GM10266 (cell line): ENCODE data around the gene FIS1.
"Not testable (repeated sequence)": the region's sequence is repeated elsewhere in the genome, so short reads cannot be mapped to it uniquely, and the experiment has no call there.

Experiments used
- DNase-seq: peaks from one replicate; pipeline ENCODE4 v3.0.0; 2012; ENCODE audit errors: extremely low spot score
- CTCF ChIP-seq: IDR thresholded peaks from 2 replicates; pipeline ENCODE4 v1.5.1; 2012; ENCODE audit warnings: mild to moderate bottlenecking, low read depth; ENCODE audit not compliant: control insufficient read depth, insufficient read depth; ENCODE audit errors: missing control alignments

Gene FIS1

GRCh38 chr7:101285171-101285570, 40.3 kb upstream of the FIS1 start:
- TF ChIP-seq CTCF: no peak
- DNase-seq: no peak

- DNase-seq: not testable (repeated sequence)
Observed at GRCh38 chr7:101280912-101281311, 36.0 kb upstream of the FIS1 start.

- no peak for DNase-seq
- TF ChIP-seq CTCF: no peak
Observed at GRCh38 chr7:101278461-101279292, 33.8 kb upstream of the FIS1 start.

- DNase-seq: no peak
- TF ChIP-seq CTCF: no peak
Observed at GRCh38 chr7:101277155-101277554, 32.3 kb upstream of the FIS1 start.

GRCh38 chr7:101273206-101273605, 28.3 kb upstream of the FIS1 start:
- no peak for TF ChIP-seq CTCF
- DNase-seq: no peak

- TF ChIP-seq CTCF: no peak
- DNase-seq: no peak
Observed at GRCh38 chr7:101271021-101271420, 26.1 kb upstream of the FIS1 start.

GRCh38 chr7:101269664-101270063, 24.8 kb upstream of the FIS1 start:
- TF ChIP-seq CTCF: no peak

More at GRCh38 chr7:101269664-101270063, 24.8 kb upstream of the FIS1 start:
- DNase-seq: no peak
